Middle frontal gyrus (tissue), 1 donor: ENCODE results near the gene OXTR.
"Not testable (repeated sequence)": the region's sequence is repeated elsewhere in the genome, so short reads cannot be mapped to it uniquely, and the experiment has no call there.

Source experiments
- DNase-seq: peaks from one replicate; pipeline ENCODE4 v3.0.0-alpha.2; 2015; ENCODE audit warnings: low spot score; ENCODE audit errors: extremely low spot score

OXTR gene

DNA sequence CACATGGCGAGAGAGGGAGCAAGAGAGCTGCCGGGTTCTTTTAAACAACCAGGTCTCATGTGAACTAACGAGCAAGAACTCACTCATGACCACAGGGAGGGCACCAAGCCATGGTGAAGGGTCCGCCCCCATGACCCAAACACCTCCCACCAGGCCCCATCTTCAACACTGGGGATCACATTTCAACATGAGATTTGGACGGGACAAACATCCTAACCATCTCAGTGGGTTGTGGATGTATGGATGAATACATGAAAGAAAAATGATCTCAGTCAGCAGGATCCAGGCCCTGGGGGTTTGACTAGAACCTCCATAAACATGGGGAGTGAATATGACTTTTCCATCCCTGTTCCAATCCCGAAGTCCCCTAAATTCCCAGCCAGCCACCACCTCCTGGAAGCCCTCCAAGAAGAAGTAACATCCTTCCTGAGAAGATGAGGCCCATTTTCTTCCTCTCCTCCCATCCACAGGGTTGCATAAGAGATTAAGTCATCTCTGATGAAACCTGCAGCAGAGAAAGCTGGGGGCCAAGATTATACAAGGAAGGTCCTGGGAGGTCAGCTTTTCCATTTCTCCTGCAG is 26.3 kb downstream of the OXTR start:
- no peak for DNase-seq

DNA sequence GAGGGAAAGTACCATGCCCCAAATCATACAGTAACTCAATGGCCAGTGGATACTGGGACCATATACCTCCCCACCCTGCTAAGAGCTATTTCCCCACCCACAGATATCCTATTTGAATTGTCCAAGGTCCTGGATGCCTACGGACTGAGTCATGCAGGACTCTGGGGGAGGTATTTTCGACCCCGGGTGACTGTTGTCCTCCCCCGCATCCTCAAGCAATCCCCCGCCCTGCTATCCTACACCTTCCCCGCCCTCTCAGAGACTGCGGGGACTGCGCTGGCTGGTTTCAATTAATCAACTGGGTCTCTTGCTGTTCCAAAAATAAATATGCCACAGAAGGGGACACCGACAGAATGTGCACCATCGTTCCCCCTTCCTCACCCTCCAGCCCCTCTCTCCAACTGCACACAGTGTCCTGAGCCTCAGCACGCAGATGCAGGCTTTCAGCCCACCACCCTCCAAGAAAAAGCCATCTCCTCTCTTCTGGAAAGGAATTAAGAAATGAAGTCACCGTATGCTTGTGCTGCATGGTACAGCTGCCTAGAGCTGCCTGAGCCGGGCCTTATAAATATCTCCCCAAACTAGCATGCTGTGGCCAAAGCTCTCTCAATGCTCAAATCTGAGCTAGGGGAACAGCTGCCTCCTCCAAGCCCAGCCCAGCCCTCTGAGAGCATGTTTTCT is 27.7 kb downstream of the OXTR start:
- no peak for DNase-seq

DNA sequence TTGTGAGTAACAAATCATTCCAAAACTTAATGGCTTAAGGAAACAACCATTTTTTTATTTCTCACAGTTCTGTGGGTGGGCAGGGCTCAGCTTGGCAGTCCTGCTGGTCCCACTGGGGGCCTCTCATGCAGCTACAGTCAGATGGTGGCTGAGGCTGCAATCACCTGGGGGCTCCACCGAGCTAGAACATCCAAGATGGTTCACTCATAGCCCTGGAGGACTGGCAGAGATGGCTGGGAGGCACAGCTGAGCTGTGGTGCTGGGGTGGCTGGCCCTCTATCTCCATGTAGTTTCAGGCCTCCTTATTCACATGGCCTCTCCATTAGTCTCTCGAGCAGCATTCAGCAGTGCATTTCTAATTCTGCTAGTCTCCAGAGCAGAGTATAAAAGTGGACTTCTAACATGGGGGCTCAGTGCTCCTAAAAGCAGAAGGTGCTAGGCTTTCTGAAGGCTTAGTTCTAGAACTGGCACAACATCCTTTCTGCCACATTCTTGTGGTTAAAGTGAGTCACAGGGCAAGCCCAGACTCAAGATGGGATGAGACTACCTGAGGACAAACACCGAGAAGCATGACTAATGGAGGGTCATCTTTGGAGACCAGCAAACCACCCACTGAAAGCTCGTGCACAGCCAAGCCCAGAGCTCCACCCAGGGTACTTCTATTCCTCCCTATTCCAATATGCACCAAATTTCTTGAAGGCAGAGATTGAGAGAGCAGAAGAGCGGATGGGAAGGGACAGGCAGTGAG is 29.5 kb downstream of the OXTR start:
- DNase-seq: no peak

DNA sequence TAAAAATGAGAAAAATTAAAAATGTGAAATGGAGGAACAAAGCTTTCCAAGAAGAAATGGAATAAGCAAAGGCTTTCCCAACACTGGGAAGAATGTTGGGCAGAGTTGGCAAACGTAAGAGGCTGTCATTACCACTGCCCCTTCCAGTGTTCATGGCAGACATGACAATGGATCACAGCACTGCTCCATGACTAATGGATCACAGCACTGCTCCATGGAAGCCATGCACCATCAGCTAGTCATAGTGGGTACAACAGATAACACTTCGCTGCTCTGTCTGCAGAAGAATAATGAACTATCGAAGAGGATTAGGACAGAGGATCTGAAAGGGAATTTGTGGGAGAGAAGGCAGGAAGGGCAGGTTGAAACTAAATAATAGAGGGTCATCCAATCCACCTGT is 30.8 kb downstream of the OXTR start:
- DNase-seq: no peak

DNA sequence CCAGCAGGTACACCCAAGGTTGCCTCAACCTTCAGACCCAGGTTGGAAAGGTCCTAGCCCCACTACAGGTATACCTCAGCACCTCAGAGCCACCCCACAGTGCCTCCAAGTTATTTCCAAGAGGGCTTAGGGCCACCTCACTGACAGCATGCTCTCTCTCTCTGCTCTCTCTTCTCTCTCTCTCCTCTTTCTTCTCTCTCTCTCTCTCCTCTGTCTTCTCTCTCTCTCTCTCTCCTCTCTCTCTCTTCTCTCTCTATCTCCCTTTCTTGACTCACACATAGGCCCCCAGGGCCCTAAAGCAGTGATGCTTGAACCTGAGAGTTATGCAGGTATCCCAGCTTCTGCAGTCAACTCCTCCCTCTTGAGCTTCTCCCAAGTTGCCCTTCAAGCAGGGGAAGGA is 31.6 kb downstream of the OXTR start:
- no peak for DNase-seq

DNA sequence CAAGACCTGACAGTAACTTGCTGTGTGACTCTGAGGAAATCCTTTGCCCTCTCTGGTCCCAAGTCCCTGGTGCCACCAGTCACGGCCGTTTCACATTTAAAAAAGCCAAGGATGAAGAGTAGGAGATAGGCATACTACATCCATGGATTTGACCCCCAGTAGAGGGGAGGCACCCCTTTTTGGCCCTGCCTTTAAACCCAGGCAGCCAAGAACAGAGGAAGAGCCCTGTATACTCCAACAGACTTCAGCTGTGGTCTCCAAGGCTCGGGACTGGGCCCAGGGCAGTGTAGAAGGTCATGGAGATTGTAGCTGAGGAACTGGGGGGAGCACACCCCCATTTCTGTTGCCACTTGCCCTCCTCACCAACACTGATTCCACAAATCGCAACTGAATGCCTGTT is 32.1 kb downstream of the OXTR start:
- DNase-seq: no peak

DNA sequence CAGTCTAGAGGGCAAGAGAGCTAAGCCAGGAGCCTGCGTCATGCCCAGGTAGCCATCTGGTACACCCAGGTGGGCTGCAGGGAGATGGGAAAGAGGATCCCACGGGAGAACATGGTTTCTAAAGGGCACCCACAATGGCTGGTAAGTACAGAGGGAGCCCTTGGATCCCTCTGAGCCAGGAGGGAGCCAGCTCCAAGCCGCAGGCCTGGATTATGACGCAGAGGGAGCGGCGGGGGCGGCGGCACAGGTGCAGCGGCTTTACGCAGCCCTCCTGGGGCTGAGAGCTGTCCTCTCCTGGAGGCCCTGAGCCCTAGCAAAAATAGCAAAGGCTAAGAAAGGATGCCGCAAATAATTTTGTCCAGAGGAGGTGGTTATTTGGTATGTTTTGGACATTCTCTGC is 33.0 kb downstream of the OXTR start:
- no peak for DNase-seq

DNA sequence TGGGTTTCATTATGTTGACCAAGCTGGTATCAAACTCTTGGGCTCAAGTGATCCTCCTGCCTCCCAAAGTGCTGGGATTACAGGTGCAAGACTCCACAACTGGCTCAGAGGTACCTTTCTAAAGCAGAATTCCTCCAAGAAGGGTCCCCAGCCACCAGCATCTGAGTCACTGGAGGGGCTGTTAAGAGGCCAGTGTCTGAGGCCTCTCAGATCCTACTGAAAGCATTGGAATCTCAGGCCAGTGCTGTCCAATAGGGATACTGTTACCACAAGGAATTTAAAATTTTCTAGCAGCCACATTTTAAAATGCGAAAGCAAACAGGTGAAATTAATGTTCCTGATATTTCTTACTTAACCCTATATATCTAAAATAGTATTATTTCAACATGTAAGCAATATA is 34.5 kb downstream of the OXTR start:
- no peak for DNase-seq

DNA sequence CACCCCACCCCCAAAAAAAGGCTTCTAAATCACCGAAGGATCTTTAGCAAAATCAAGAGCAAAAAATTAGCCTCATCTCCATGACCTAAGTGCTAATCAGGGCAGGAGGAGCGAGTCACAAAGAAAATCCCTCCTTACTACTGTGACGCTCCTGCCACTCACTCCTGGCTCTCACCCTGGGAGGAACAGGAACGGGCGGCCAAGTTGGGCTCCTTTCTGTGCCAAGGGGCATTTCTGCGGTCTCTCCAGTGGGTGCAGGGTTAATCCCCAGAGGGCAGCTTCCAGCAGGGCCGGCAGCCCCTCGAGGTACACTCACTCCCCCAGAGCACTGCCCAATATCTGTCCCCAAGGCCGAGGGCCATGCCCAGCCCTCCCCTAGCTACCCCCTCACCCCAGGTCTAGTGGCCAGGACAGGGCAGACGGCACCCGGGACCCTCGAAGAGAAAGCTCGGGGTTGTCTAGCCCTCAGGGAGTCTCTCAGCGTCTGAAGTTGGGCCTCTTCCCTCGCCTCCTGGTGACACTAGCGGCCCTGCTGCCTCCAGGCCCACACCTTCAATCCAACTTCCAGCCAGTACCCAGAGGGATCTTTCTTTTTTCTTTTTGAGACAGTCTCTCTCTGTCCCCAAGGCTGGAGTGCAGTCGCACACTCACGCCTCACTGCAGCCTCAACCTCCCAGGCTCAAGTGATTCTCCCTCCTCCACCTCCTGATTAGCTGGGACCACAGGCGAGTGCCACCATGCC is 35.1 kb downstream of the OXTR start:
- DNase-seq: no peak

DNA sequence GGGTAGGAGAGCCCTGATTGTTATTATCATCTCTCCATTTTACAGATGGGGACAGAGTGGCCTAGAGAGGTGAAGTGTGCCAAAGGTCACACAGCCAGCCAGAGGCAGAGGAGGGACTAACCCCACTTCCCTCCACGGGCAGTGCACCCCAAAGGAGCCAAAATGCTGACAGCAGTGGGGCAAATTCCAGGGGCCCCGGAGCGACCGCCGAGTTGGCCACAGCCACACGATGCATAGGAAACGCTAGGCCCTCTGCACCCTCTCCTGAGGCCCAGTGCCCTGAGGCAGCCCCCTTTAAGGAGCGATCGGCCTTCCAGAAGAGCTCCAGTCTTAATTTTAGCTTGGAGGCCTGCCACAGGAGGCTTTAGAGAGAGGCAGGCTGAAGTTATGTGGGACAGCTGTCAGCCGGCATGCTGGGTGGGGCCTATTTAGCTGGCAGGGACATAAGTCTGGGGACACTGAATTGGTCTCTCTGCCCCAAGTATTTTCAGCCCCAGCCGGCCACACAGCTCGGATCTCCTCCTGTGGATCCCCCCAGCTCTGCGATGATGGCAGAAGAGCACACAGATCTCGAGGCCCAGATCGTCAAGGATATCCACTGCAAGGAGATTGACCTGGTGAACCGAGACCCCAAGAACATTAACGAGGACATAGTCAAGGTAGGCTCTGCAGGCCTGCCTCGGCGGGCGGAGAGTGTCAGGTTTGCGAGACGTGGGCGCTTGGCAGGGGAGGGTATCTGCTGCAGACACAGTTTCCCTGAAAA is 35.9 kb downstream of the OXTR start, which contains the start of gene CAV3:
CAV3 (plus strand) TSS at position 471 of the 763 bp plus-strand sequence; CDS start at position 546, 75 bp downstream.
- DNase-seq: no peak

DNA sequence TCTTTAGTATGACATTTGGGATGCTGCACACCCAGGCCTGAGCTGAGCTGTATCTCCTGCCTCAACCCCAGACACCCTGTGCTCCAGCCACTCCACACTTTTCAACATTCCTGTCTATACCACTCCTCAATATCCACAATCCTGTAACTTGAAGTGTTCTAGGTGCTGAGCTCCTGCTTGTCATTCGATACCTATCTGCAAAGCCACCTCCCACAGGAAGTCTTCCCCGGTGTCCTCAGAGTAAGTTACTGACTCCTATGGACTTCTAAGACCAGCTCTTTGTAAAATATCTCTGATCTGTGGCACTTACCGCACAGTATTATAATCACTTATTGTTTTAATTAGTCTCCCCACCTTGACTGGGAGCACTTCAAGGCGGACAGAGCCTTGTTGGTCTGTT is 37.0 kb downstream of the OXTR start:
- DNase-seq: no peak

DNA sequence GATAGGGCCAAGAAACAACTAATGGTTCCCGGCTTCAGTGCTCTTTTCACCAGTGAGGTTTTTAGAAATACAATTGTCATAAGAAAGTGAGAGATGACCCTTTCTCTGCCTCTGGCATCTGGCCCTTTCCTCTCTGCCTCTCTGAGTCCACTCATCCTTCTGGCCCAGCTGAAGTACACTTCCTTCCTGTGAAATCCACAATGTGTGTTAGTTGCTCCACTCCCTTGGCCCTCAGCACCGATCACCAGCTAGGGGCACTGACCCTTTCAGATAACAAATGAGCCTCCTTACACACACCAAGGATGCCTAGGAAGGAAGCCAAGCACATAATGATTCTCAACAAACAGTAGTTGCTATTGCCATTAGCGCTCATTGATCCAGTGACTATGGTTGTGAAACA is 38.8 kb downstream of the OXTR start:
- no peak for DNase-seq

DNA sequence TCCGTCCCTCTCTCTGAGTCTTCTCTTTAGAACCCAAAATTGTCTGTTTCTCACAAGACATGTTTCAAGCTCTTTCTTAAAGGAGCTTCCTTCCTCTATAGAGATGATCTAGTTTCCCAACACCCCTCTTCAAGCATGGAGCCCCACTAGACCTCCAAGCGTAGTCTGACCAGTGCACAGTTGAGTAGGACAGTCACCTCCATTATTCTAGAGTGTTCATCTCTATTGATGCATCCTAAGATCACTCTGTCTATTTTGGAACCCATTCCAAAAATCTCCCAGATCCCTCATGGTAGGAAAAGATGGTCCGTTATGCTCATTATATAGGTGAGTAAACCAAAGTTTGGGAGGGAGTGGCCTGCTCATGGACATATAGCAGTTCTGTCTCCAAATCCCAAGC is 39.9 kb downstream of the OXTR start:
- DNase-seq: no peak

DNA sequence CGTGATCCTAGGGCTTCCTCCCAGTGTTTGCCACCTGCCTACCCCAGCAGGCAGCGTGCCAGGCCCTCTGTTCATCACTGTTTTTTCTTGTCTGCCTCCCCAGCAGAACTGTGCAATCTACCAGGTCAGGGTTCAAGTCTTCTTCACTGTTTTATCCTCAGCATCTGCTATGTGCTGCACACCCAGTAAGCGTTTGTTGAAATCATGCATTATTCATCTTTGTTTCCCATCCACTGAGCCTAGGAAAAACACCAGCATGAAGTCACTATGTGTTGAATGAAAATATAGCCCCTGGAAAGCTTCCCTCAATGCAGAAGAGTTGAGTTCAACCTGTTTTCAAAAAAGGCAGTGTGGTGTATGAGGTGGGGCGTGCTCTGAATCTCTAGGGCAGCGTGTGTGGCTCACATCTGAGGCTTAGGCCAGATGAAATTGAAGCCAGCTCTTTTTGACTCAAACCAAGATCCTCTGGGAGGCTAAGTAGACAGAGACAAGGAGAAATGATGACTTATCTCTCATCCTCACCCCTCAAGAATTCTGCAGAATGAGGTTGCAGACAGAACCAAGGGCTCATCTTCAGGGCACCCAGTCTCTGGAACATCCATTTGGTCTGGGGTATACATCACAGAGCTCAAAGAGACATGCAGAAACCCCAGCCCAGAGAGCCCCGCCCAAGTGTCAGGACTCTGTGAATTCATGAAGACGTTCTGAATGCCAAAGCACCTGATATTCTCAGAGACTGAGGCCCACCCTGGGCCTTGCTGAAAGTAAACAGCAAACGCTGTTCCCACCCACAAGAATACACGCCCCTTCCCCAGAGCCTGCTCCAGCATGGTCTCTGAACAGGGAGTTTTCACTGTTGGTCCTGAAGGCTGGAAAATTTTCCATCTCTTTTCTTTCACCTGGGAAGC is 41.6 kb downstream of the OXTR start:
- DNase-seq: no peak

DNA sequence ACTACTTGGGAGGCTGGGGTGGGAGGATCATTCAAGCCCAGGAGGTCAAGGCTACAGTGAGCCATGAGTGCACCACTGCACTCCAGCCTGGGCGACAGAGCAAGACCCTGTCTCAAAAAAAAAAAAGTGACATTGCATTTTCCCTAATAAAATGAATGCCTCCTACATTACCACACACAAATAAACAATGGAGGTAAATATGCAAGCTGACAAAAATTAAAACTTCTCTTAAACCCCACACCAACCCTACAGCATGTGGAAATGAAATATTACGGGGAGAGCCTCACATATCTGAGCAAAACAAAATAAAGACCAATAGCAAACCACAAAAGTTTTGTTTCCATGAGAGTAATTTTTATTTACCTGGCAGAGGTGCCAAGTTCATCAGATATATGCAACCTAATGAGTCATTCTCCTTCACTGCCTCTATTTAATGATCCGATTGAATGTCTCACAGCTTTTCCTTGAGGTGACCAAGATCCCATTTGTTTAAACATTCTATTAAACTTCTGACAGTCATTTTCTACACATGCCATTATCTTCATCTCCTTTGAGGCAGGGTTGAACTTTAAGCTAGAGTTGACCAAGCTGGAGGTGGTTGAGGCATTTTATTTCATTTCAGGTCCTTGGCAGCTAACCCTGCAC is 45.2 kb downstream of the OXTR start:
- no peak for DNase-seq

DNA sequence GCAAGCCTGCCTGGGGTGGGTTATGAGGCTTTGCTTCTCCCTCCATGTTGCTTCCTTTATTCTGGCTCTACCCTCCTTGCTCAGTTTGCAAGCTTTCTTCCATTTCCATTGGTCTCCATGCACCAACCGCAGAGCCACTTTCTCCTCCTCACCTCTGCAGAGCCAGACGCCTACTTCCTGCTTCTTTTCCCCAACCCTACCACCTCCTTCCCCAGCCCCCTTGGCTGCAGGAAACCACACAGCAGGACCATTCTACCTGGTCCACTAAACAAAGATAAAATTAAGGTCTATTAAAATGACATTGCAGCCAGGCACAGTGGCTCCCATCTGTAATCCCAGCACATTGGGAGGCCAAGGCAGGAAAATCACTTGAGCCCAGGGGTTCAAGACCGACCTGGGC is 45.8 kb downstream of the OXTR start:
- DNase-seq: no peak

DNA sequence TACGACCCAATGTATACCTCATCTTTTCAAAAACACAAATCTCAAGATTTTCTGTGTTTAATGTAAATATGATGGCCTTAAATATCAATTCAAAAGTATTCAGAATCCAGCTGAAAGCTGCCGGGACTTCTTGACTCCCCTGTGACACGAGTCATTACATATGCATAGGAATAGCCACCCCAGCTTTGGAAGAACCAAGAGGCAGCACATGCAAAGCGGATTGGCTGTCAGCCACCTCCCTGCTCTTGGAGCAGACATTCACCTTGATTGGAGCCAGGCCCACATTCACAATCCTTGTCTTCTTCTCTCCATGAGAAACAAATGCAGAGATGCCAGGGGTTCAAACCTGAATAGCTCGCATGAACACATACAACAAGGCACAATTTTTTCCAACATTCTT is 46.6 kb downstream of the OXTR start:
- DNase-seq: no peak

DNA sequence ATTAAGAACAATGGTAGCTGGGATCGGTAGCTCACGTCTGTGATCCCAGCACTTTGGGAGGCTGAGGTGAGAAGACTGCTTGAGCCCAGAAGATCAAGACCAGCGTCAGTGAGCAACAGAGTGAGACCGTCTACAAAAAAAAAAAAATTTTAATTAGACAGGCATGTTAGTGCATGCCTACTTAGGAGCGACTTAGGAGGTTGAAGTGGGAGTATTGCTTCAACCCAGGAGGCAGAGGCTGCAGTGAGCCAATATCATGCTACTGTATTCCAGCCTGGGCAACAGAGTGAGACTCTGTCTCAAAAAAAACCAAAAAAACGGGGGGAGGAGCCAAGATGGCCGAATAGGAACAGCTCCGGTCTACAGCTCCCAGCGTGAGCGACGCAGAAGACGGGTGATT is 53.7 kb downstream of the OXTR start:
- not testable (repeated sequence) for DNase-seq

DNA sequence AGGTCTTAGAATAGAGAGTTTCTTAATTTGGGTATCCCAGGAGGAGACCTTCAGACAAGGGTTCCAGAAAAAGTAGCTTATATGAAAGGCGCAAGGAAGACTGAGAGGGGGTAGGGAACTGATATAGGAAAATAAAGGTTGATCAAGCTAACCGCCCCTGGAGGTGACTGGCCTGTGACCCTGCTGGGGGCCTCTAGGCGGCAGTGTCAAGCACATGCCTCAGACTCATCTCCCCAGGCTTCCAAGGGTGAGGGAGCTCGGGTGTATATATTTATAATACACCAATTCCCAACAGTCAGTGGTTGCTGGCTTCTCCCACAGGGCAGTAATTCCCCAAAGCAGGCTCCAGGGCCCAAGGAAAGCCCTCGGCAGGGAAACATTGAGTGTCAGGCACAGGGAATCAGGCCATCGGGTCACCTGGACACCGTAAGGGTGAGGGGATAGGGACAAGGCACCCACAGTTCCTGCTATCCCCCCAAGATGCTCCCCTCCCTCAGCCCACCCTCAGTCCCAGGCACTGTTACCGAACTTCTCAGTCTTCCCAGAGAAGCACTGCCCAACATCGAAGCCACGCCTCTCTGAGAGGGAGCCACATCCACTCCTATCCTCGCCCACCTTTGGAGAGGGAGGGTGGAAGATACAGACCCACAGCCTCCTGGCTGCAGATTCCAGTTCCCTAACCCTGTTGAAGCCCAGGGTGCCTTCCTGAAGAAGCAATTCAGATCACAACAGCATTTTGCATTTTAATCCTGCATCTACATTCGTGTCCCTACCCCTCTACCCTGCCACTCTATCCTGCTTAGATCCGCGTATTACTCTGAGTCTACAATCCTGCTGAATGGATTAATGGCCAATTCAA is 55.3 kb downstream of the OXTR start:
- no peak for DNase-seq
